ENCODE measurements around the gene COQ4.
"Not testable (repeated sequence)": the region's sequence is repeated elsewhere in the genome, so short reads cannot be mapped to it uniquely, and the experiment has no call there.

COQ4 gene

GRCh38 chr9:128304136-128304970 lies 18.3 kb upstream of the COQ4 start:
- DNase-seq = no peak

- no peak for DNase-seq
Observed at GRCh38 chr9:128304971-128305288, 17.7 kb upstream of the COQ4 start.

- no peak for DNase-seq
Observed at GRCh38 chr9:128309551-128309950, 13.1 kb upstream of the COQ4 start.

GRCh38 chr9:128310461-128310860 lies 12.2 kb upstream of the COQ4 start:
- DNase-seq = no peak

GRCh38 chr9:128314697-128315096 lies 7.9 kb upstream of the COQ4 start:
- no peak for DNase-seq

GRCh38 chr9:128316421-128316820 lies 6.2 kb upstream of the COQ4 start:
- DNase-seq = no peak

- no peak for DNase-seq
Observed at GRCh38 chr9:128317629-128318028, 5.0 kb upstream of the COQ4 start.

GRCh38 chr9:128321343-128321742 lies 1.3 kb upstream of the COQ4 start:
- DNase-seq = no peak

GRCh38 chr9:128321879-128322403 lies 698 bp upstream of the COQ4 start:
- no peak for DNase-seq

GRCh38 chr9:128323212-128323730 lies 632 bp downstream of the COQ4 start:
- DNase-seq = no peak

- no peak for DNase-seq
Observed at GRCh38 chr9:128323791-128324190, 1.2 kb downstream of the COQ4 start.

- no peak for DNase-seq
Observed at GRCh38 chr9:128324401-128324800, 1.8 kb downstream of the COQ4 start.

GRCh38 chr9:128325629-128326028 lies 3.0 kb downstream of the COQ4 start:
- DNase-seq = no peak

GRCh38 chr9:128333451-128333869 lies 10.8 kb downstream of the COQ4 start:
- DNase-seq = no peak

- no peak for DNase-seq
Observed at GRCh38 chr9:128335161-128335560, 12.5 kb downstream of the COQ4 start.

GRCh38 chr9:128335914-128336313 lies 13.3 kb downstream of the COQ4 start:
- DNase-seq = no peak

GRCh38 chr9:128337936-128338335 lies 15.3 kb downstream of the COQ4 start:
- DNase-seq = no peak

- not testable (repeated sequence) for DNase-seq
Observed at GRCh38 chr9:128338852-128339614, 16.4 kb downstream of the COQ4 start.

- peak; percentile 77 for DNase-seq
Observed at GRCh38 chr9:128339761-128340690, 17.4 kb downstream of the COQ4 start, which contains the start of gene SLC27A4. TSS of gene SLC27A4 (plus strand) at chr9:128340527. CDS start at chr9:128343133, 2,606 bp downstream.

- no peak for DNase-seq
Observed at GRCh38 chr9:128340691-128341434, 18.2 kb downstream of the COQ4 start.

- DNase-seq = peak; percentile 67
Observed at GRCh38 chr9:128341435-128341849, 18.8 kb downstream of the COQ4 start.

Data from activated CD8-positive, alpha-beta memory T cell treated with anti-CD3 and anti-CD28 coated beads, Interleukin-2, amount 50 U/mL, for 4 hours (primary cell).